Stimulated activated CD4-positive, alpha-beta T cell treated with anti-CD3 and anti-CD28 coated beads, TNF-alpha, amount 100 ng/mL, for 24 hours (primary cell): ENCODE measurements around the gene SMIM15.

Source experiments
- DNase-seq, 3 experiments: peaks; one replicate each; pipeline ENCODE4 v3.0.0-alpha.2; 2020; ENCODE audit warnings: low read depth in 3 of 3

Gene SMIM15

DNA sequence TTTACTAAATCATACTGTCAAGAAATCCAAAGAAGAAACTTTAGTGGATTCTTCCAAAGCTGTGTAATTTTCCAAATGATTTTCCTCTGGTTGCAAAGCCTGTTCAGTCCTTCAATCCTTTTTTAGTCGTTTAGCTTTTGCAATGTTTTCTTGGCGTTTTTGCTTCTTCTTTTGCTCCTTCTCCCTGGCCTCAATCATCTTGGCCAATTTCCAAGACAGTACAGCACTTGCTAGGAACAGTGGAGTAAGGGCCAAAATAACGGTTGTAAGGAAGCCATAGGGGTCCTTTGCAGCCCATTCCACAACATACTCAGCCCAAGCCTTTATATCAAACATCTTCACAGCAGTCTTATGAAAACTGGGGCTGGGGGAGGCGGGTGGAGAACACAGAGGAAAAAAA lies 2.4 kb downstream of the SMIM15 start:
- DNase-seq = no peak

DNA sequence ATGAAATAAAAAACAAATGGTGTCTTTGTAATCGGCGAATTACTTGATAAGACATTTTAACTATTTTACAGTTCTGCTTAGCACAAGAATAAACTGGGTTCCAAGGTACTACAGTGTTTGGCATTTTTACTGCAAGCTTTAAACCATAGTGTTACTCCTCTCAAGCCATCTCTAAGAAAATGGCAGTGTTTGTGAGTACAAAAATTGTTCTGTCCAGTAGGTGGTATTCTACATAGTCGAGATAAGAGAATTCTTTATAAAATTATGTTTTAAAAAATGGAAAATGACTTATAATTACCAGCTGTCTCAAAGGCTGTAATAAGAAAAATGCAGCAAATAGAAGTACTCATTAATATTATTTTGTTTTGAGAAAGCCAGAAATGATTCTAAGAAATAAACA lies 3.2 kb downstream of the SMIM15 start:
- DNase-seq = no peak

DNA sequence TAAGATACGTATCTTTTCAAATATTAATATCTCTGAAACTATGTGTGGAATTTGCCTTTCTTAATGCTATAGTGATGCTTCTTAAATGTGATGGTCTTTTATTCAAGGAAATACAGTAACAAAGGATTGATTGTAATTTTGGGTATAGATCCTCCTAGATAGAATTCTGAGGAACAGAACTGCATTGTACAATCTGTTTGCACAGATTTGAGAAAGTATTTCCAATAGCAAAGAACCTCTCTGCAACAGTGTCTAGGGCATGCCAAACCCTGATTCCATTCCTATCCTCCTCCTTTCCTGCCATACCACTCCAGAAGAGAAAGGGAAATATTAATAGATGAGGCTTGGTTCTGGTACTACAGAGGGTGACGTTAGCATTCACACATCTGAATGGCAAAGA lies 10.4 kb downstream of the SMIM15 start:
- DNase-seq = no peak

DNA sequence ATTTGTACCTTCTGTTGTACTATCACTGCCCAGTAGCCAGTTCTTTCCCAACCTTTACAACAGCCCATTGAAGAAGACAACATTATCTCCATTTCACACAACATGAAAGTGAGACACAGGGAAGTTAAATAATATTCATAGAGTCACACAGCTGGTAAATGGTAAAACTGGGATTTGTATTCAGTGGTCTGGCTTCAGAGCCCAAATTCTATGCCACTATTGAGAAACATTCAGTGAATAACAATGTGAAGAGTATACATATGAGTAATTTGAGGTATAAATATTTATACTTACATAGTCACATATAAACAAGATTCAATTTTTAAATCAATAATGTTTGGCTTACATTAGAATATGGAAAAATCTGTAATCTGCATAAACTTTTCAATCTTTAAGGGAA lies 13.8 kb downstream of the SMIM15 start:
- DNase-seq = no peak

DNA sequence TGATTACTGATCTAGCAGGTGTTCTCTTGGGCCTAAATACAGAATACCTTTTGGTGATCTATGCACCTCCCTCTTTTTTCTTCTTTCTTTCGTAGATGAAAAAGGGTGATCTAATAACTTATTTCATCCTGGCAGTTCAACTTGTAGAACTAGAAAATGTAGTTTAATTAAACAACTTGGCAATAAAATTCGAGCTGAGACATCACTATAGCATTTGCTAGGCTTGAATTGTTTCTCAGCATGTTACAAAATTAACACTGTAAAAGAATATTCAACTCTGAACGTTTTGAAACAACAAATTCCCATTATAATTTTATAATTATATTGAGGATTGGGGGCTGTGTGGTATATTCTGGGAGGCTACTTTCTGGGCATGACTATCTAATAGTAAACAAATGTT lies 19.5 kb downstream of the SMIM15 start:
- no peak for DNase-seq

DNA sequence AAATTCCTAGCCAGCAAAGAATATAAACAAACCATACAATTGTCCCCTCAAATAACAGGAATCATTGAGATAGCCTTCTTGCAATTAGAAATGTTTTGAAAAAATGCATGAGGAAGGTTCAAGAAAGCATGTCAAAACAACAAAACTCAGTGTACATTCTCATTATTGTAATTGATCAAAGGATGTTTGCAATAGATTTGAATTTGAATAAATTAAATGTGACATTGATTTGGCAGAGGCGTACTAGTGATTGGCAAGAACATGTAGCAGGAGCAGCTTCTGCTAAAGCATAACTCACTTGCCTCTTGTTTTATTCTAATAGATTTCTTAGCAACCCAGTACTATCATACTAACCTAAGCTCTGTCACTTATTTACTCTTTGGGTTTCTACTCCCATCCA lies 19.9 kb downstream of the SMIM15 start:
- no peak for DNase-seq

DNA sequence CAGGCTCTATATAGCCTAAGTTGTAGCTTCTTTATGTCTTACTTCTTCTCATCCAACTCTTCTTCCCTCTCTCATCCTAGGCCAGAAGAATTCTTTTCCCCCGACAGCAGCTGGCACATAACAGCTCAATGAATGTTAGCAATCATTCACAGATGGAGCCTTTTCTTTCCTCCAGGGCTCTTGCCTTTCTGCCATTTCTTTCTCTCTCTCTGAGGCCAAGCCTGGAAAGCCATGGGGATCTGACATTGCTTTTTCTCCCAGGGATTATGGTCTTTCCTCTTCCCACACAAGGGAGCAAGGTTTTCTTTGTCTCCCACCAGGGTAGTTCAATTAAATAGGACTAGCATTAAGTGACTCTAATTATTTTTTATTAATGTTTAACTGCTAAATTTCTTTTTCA lies 20.5 kb downstream of the SMIM15 start:
- DNase-seq = no peak

DNA sequence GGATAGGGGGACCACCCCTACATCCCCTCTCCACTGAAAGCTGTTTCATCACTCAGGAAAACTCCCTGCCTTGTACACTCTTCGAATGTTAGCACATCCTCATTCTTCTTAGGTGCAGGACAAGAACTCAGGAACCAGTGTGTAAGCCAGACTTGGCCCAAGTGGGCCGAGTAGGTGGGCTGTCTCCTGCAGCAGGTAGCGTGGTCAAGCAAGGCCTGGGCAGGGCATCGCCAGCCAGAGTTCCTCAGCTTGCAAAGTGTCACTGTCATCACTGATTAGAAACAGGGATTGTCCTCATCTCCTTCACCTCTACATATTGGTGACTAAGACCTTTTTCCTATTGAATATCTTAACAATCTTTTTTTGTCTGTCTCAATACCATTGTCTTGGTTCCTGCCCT lies 22.3 kb downstream of the SMIM15 start:
- DNase-seq = no peak

DNA sequence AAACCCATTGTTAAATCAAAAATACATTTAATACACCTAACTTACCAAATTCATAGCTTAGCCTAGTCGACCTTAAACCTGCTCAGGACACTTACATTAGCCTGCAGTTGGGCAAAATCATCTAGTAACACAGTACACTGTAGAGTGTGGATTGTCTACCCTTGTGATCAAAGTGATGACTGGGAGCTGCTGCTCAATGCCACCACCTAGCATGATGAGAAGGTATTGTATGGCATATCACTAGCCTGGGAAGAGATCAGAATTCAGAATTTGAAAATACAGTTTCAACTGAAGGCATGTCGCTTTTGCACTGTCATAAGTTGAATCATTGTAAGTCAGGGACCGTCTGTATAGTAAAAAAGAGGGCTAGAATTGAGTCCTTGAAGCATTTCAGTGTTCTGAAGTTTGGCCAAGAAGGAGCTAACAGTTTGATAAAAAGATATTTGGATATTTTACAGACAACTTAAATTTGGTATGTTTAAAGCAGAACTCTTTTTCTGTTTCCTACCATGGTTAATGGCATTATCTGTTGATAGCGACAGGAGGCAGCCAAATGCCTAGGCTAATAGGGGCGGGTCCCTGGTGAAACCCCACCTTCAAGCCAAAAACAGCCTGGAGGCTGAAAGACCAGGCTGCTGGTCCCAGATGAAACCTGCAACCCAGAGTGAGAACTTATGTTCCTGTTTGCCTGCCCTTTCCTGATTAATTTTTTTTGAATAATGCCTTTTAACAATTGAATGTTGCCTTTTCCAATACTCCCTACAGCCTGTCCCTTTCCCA lies 23.0 kb downstream of the SMIM15 start:
- no peak for DNase-seq

DNA sequence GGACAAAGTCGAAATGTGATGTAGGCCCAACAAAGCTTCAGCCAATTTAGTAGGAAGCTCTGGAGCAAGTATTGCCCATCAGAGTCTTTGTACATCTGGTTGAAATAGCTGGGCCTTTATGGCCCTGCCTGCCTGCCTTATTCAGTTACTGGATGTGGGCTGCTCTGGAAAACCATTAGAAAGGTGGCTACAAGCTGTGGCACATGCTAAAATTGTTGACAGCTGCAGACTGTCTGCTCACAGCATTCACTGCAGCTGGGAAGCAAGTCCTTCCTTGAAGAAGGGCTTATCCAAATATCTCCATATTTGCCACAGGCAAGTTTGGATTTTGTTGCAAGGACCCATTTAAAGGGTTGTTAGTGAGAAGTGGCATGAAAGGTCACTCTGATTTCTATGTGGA lies 24.4 kb downstream of the SMIM15 start:
- DNase-seq = no peak

DNA sequence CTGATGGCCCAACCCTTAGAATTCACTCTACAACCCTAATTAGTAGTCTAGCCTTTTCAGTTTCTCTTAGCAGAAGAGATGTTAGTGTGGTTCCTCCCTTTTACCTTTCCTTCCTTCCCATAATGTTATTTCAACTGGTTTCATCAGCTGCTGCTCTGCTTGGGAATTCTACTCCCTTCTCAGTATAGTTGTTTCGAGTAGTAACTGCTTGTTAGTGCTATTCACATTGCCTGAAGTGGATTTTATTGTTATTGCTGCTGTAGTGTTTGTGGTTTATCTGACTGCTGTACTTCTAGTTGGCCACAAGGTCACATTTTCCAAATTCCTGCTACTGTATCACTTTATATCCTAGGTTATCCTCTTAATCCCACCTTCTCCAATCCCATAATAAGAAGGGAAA lies 29.7 kb downstream of the SMIM15 start:
- no peak for DNase-seq

DNA sequence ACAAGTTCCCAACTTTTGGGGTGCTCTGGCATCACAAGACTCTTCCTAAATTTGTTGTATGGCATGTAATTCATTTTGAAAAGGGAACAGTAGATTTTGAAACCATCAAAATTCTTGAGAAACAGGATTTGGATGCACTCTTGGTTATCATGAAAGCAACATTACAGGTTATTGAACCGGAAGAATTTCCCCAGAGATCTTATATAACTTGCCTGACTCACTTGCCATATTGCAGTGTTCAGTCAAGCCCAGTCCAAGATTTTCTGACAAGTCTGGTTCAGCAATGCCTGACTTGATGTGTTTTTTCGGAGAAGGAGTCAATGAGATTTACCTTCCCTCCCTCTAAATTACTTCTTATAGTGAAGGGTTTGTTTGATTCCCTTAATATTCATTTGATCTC lies 32.0 kb downstream of the SMIM15 start:
- no peak for DNase-seq

DNA sequence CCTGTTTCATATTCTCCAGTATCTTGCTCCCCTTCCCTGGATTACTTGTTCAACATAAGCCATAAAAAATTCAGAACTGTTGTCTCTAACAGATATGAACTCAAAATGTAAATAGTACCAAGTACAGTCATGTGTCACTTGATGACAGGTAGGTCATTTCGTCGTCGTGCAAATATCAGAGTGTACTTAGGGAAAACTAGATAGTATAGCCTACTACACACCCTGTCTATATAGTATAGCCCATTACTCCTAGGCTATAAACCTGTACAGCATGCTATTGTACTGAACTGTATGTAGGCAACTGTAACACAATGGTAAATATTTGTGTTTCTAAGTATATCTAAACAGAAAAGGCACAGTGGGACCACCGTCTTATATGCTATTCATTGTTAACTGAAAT lies 39.1 kb downstream of the SMIM15 start:
- no peak for DNase-seq

DNA sequence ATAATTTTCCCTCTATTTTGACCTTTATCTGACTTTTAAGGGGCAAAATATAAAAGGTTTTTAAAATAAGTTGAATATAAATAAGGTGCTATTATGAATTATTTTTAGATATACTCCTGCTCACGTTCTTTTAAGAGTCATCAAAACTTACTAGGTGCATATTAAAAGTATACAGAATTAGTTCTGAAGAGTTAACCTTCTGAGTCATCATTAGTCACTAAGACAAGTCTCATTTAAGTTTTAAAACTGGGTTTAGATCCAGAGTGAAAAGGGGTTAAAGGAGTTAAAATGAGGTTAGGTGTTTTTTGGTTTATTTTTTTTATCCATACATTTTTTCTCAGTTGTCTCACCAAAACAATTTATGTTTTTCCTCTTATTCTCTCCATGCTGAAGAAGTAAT lies 41.7 kb downstream of the SMIM15 start:
- no peak for DNase-seq

DNA sequence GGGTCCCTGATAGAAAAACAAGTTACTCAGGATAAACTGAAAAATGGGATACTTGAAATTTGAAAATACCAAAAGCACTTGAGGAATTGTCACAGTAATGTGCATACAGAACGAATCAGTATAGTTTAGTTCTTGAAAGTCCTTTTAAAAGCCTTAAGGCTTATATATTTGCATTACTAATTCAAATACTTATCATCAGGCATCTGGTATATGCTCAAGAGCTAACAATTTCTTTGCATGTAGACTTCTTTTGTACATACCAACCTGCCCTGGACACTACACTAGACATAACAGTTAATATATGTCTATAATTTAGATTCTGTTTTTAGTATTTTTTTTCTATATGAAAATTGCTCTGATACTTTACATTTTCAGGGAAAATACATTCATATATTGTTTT lies 43.2 kb downstream of the SMIM15 start:
- no peak for DNase-seq

DNA sequence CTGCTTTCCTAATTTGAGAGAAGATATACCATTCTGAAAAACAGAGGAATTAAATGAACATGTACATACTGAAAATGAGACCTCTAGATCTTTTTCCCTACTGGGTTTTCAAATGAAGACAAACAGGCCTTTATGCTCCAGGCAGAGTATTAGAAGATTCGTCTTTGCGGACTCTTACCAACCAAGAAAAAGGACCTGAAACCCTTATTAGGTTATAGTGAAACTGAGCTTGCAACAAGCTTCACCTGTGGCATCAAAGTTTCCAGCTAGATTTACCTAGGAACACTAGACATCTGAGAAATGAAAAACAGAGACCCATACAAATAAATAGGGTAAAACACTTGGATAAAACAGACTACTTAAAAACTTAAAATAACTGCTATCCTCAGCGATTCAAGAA lies 46.3 kb downstream of the SMIM15 start:
- no peak for DNase-seq

DNA sequence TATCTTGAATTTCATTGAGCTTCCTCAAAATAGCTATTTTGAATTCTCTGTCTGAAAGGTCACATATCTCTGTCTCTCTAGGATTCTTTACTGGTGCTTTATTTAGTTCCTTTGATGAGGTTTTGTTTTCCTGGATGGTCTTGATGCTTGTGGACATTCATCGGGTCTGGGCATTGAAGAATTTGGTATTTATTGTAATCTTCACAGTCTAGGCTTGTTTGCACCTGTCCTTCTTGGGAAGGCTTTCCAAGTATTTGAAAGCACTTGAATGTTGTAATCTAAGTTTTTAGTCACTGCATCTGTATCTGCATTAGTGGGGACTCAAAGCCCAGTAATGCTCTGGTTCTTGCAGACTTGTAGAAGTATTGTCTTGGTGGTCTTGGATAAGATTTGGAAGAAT lies 47.8 kb downstream of the SMIM15 start:
- DNase-seq = no peak
